Measurements from ENCODE around the gene DOCK2. TPM values are rescaled to one million over a fixed set of nuclear protein-coding genes. Genes with fewer than 3 reads are reported as not detected.
A peak's percentile ranks its signal among the peaks of the same experiment; 100 is the strongest.

DOCK2 gene
- polyA plus RNA-seq, 1 of the 3 experiments (the other 2 are of a cell fraction), result 3.8 TPM

GRCh38 chr5:170100066-170100943, 463.2 kb downstream of the DOCK2 start:
- H3K9me3 ChIP-seq, result no peaks in the 10 kb centered on the region

DNA sequence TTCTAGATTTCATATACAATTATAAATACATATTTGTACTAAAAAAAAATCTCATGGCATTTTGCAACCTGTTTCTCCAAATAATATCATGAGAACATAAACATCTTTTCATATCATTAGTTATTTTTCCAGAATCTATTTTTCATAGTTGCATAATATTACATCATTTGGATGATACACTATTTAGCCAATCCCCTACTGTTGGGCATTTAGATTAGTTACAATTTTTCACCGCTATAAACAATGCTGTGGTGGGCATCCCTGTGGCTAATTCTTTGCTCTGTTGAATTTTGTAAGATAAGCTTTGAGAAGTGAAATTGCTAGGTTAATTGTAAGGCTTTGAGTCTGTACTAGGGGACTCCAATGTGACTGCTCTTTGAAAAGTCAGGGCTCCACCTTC, 466.4 kb downstream of the DOCK2 start:
- Histone ChIP-seq H3K9me2 (no peaks in the 10 kb centered on the region), H2AFZ (ENCODE audit: low read depth) (no peak overlapping the region), H3K27me3 (ENCODE audit: insufficient read depth) (no peaks in the 10 kb centered on the region), H3K9ac (no peak overlapping the region), H4K20me1 (ENCODE audit: insufficient read depth) (no peaks in the 10 kb centered on the region), H3K27ac (ENCODE audit: low read depth in 2 of 2, low read length in 1 of 2) (no peak overlapping the region), H3K4me1 (ENCODE audit: control insufficient read depth in 1 of 2, insufficient read depth in 2 of 2, low read depth in 1 of 2, low read length in 1 of 2) (peaks cover 0 to 2% of the 10 kb centered on the region in 2 experiments; a peak in 1 of 4 replicates), H3K4me3 (ENCODE audit: low read depth in 2 of 2, low read length in 1 of 2) (no peak overlapping the region), H3K36me3 (replicated peaks in 1 of 2; ENCODE audit: control insufficient read depth in 1 of 2, insufficient read depth in 2 of 2, low read length in 1 of 2) (no peaks in the 10 kb centered on the region), H3K9me3 (no peaks in the 10 kb centered on the region), H3F3A (replicated peaks; ENCODE audit: insufficient read depth) (no peaks in the 10 kb centered on the region), H3K4me2 (no peak overlapping the region), H3K79me2 (ENCODE audit: insufficient read depth) (no peaks in the 10 kb centered on the region)
- no peak for DNase-seq
- ChIA-PET POLR2A (no interaction called here), CTCF (interaction anchor here (1.1 to 9.7 kb wide), 8 partner anchors 12 to 318 kb away, joined by 3 to 201 read pairs (median 20); no protein-coding TSS in a partner anchor)
- WGBS (ENCODE audit: low lambda C conversion rate), result 91% methylated on average over 1 of the region's 1 CpG
- TF ChIP-seq ELF1 (IDR thresholded peaks at IDR 0.05) (no peak), FOSL2 (IDR thresholded peaks at IDR 0.05; ENCODE audit: borderline replicate concordance, low read depth) (no peak), CTCF (IDR thresholded peaks at IDR 0.05) (no peak), MEF2A (IDR thresholded peaks at IDR 0.05; ENCODE audit: borderline replicate concordance, low read depth) (no peak), NRF1 (IDR thresholded peaks at IDR 0.05; ENCODE audit: low read depth, low read length) (no peak), GATA2 (CRISPR knock-in tag; IDR thresholded peaks at IDR 0.05) (no peak)

More at GRCh38 chr5:170100066-170100943, 463.2 kb downstream of the DOCK2 start:
- no peaks in the 10 kb centered on the region for H3K27me3 ChIP-seq (ENCODE audit: insufficient read depth)
- H3K4me3 ChIP-seq (ENCODE audit: low read depth in 2 of 2, low read length in 1 of 2), result no peak overlapping the region
- peak; percentile 78 for DNase-seq
- TF ChIP-seq SMC3 (IDR thresholded peaks at IDR 0.05; ENCODE audit: low read depth, low read length) (peak; percentile 94), TCF12 (IDR thresholded peaks at IDR 0.05) (peak; percentile 17; the same call in 1 of the 2 replicates), RAD21 (IDR thresholded peaks at IDR 0.05; ENCODE audit: low read length) (peak; percentile 93), CTCF (IDR thresholded peaks at IDR 0.05) (peak; percentile 83), PBX3 (IDR thresholded peaks at IDR 0.05) (no peak), NRF1 (IDR thresholded peaks at IDR 0.05; ENCODE audit: low read depth, low read length) (0 out of 2 replicates have a peak, but pooled peaks have one; percentile 26)
- no peak overlapping the region for H3K9ac ChIP-seq
- no peak overlapping the region for H3K27ac ChIP-seq (ENCODE audit: low read depth in 2 of 2, low read length in 1 of 2)
- H3K4me2 ChIP-seq, result peak overlapping the region; percentile 60; the same call in 1 of the 2 replicates
- ChIA-PET POLR2A (no interaction called here), CTCF (interaction anchor here (0.6 to 9.7 kb wide), 50 partner anchors 10 to 512 kb away, joined by 3 to 201 read pairs (median 6); partner anchors contain the start of gene INSYN2B)
- H3K9me2 ChIP-seq, result no peaks in the 10 kb centered on the region
- no peaks in the 10 kb centered on the region for H3K36me3 ChIP-seq (replicated peaks in 1 of 2; ENCODE audit: control insufficient read depth in 1 of 2, insufficient read depth in 2 of 2, low read length in 1 of 2)
- H4K20me1 ChIP-seq (ENCODE audit: insufficient read depth), result no peaks in the 10 kb centered on the region
- H3F3A ChIP-seq (replicated peaks; ENCODE audit: insufficient read depth), result no peaks in the 10 kb centered on the region
- no peaks in the 10 kb centered on the region for H3K79me2 ChIP-seq (ENCODE audit: insufficient read depth)
- H3K4me1 ChIP-seq (ENCODE audit: control insufficient read depth in 1 of 2, insufficient read depth in 2 of 2, low read depth in 1 of 2, low read length in 1 of 2), result peaks cover 0 to 2% of the 10 kb centered on the region in 2 experiments; a peak in 1 of 4 replicates
- WGBS (ENCODE audit: low lambda C conversion rate), result 23% methylated on average over 11 of the region's 13 CpGs
- peak overlapping the region; percentile 56; the same call in 1 of the 2 replicates for H2AFZ ChIP-seq (ENCODE audit: low read depth)

All from SK-N-SH (cell line).